Measurements from ENCODE around the gene PLXDC1.

DNA sequence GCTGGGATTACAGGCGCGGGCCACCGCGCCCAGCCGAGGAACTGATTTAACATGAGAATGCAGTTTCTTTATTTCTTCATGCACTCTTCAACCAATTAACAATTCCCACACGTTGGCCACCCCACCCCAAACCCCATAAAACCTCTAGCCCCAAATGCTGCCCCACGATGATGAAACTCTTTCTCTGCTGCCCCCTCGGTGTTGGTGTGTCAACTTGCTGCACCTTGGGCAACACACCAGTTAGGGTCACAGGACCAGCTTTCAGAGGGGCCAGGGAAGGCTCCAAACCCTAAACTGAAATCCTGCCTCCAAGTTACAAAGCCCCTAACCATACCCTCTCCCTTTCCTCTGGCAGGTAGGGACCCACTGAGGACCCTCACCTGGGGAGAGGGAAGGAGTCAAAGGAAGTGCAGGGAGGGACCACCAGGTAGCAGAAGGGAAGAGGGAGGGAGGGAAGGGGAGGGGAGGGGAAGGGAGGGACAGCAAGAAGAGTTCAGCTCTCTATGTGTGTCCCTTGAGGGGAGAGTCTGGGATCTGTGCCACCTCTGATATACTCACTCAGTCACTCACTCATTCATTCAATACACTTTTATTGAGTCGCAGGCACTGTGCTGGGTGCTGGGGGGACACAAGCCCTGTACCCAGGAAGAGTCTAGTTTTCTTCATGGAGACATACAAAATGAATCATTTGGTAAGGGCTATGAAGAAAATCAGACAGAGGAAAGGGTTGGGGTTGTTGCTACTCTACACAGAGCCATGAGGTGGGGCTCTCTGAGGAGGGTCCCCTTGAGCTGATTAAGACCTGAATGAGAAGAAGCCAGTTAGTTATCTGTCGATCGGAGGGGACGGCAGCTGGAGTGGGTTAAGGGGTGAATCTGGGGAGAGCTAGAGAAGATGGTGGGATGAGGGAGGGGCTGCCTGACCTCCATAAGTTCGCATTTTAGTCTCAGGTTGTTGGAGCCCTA lies 3.9 kb downstream of the PLXDC1 start:
- TF ChIP-seq POLR2A (IDR thresholded peaks at IDR 0.05) = no peak
- TF ChIP-seq, protein P1, sequence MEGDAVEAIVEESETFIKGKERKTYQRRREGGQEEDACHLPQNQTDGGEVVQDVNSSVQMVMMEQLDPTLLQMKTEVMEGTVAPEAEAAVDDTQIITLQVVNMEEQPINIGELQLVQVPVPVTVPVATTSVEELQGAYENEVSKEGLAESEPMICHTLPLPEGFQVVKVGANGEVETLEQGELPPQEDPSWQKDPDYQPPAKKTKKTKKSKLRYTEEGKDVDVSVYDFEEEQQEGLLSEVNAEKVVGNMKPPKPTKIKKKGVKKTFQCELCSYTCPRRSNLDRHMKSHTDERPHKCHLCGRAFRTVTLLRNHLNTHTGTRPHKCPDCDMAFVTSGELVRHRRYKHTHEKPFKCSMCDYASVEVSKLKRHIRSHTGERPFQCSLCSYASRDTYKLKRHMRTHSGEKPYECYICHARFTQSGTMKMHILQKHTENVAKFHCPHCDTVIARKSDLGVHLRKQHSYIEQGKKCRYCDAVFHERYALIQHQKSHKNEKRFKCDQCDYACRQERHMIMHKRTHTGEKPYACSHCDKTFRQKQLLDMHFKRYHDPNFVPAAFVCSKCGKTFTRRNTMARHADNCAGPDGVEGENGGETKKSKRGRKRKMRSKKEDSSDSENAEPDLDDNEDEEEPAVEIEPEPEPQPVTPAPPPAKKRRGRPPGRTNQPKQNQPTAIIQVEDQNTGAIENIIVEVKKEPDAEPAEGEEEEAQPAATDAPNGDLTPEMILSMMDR (IDR thresholded peaks at IDR 0.05) = no peak

Measured in uterus (tissue), 2 donors.